HG03521 (cell line): Measurements from ENCODE around the gene SCFD2.

ENCODE experiments used
- ATAC-seq: cut with Tn5 transposase; IDR thresholded peaks from one replicate; pipeline ENCODE4 v1.9.1; 2021; ENCODE audit warnings: mild to moderate bottlenecking, moderate library complexity; ENCODE audit not compliant: unreplicated experiment

SCFD2 gene

DNA sequence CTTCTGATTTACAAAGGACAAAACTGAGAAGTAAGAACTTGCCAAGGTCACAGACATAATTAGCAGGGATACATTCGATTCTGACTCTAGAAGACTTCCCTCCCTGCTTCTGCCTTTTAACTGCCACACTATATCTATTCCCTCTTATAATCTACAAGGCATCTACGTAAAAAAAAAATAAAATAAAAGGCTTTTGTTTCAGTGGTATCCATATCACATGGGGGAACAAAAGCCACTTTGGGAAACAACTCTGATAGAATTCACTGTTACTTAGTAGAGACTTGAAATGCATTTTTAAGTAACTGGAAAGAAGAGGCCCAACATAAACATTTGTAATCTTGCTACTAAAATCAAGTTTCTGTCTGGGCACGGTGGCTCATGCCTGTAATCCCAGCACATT is 247.2 kb downstream of the SCFD2 start:
- no peak for ATAC-seq

GRCh38 chr4:53116954-53117353 is 248.9 kb downstream of the SCFD2 start:
- no peak for ATAC-seq

GRCh38 chr4:53113431-53114225 is 252.2 kb downstream of the SCFD2 start:
- ATAC-seq, result no peak

GRCh38 chr4:53105313-53105712 is 260.5 kb downstream of the SCFD2 start:
- no peak for ATAC-seq

GRCh38 chr4:53103481-53103880 is 262.4 kb downstream of the SCFD2 start:
- ATAC-seq, result no peak

GRCh38 chr4:53101191-53101581 is 264.7 kb downstream of the SCFD2 start:
- no peak for ATAC-seq

- no peak for ATAC-seq
These were observed 265.2 kb downstream of the SCFD2 start for GRCh38 chr4:53100501-53101190.

- no peak for ATAC-seq
These were observed 267.2 kb downstream of the SCFD2 start for GRCh38 chr4:53098681-53099121.

- ATAC-seq, result no peak
These were observed 271.8 kb downstream of the SCFD2 start for GRCh38 chr4:53094040-53094439.

- ATAC-seq, result no peak
These were observed 275.7 kb downstream of the SCFD2 start for GRCh38 chr4:53089936-53090729.

GRCh38 chr4:53088152-53088551 is 277.7 kb downstream of the SCFD2 start:
- ATAC-seq, result no peak

- no peak for ATAC-seq
These were observed 289.4 kb downstream of the SCFD2 start for GRCh38 chr4:53076374-53076958.

DNA sequence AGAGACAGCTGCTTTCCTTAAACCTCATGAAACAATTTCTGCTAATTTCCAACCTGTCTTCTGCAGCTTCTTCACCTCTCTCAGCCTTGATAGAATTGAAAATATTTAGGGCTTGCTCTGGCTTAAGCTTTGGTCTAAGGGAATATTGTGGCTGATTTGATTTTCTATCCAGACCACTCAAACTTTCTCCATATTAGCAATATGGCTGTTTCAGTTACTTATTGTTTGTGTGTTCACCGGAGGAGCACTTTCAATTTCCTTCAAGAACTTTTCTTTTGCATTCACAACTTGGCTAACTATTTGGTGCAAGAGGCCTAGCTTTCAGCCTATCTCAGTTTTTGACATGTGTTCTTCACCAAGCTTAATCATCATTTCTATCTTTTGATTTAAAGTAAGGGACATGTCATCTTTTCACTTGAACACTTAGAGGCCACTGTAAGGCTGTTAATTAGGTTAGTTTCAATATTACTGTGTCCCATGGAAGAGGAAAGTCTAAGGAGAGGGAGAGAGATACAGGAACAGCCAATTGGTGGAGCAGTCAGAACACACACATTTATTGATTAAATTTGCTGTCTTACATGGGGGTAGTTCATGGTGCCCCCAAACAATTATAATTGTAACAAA is 290.6 kb downstream of the SCFD2 start:
- ATAC-seq, result no peak

DNA sequence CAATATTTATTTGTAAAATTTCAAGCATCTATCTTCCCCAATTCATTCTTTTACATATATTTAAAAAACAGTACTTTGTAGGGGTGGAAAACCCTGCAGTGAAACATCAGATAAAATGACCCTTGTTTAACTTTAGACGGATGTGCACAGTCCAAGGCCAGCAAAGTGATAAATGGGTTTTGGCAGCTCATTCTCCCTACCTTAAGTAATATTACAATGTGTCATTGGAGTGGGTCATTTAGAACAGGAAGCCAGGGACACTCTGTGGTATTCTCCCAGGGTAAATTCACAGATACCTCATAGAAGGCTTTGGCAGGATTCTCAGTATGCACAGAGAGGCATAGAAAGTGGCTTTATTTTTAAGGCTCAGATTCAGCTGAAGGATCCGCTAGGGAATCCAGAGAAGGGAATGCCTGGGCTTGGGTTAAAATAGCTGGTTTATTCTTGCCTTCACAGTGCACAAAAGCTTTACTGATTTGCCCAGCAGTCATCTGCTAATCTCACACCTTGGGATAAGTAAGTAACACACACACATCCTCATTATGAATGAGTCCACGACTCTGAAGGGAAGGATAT is 297.0 kb downstream of the SCFD2 start:
- ATAC-seq, result no peak

DNA sequence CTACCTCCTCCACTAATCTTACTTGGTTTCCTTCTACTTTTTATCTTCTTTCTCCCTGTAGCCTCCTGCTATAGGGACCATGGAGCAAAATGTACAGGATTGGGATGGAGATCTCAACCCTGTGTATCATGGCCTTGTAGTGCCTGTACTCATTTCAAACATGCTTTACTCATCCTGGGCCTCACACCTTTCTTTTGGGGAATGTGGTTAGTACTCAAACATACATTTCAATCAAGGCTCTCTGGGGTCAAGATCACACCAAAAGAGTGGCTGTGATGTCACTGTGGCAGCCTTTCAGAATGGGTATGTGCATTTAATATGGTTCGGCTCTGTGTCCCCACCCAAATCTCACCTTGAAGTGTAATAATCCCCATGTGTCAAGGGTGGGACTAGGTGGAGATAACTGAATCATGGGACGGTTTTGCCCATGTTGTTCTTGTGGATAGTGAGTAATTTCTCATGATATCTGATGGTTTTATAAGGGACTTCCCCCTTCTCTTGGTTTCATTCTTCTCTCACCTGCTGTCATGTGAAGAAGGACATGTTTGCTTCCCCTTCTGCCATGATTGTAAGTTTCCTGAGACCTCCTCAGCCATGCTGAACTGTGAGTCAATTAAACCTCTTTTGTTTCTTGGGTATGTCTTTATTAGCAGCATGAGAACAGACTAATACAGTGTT is 298.6 kb downstream of the SCFD2 start:
- ATAC-seq, result no peak

DNA sequence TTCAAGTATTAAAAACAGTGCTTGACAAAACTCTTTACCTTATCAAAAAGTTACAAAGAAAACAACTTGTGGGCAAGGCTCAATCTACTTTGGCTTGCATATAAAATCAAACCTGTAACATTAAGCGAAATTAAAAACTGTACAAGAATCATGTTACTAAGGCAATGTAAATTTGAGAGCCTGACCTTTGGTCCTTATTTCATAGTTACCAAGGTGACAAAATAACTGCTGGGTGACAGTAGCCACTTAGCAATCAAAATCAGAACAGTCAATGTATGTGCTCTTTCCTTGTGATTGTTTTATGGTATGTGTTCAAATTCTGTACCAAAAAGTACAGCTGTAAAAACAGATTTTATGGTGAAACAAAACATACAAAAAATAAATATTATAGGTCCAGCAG is 299.7 kb downstream of the SCFD2 start:
- ATAC-seq, result no peak

- ATAC-seq, result no peak
These were observed 301.3 kb downstream of the SCFD2 start for GRCh38 chr4:53064609-53065008.

GRCh38 chr4:53061091-53061850 is 304.6 kb downstream of the SCFD2 start:
- ATAC-seq, result no peak

GRCh38 chr4:53060278-53060677 is 305.6 kb downstream of the SCFD2 start:
- no peak for ATAC-seq
